ENCODE measurements around the gene MTM1.

- no peak for TF ChIP-seq CTCF (IDR thresholded peaks at IDR 0.05; ENCODE audit: insufficient read depth, low read length, poor library complexity, severe bottlenecking)
- TF ChIP-seq EZH2phosphoT487 (conservative IDR thresholded peaks at IDR 0.05; ENCODE audit: low read length): no peak
Observed at GRCh38 chrX:150615356-150615755, 46.9 kb downstream of the MTM1 start.

All from SU-DHL-6 (cell line).